GM13977 (cell line): Measurements from ENCODE around the gene NANOS2.

Source experiments
- DNase-seq: peaks from one replicate; pipeline ENCODE4 v3.0.0; 2012; ENCODE audit warnings: low spot score
- in situ Hi-C: fragments of 300-500 bp; cut with MboI; formaldehyde crosslinking; loops from one replicate; pipeline ENCODE4 v1.12.0; 2022; ENCODE audit warnings: low sequenced_read_pairs, low pct_unique_long_range_greater_than_20kb, mixed read lengths, inconsistent platforms; ENCODE audit not compliant: unreplicated experiment
- TF ChIP-seq, protein P1 (sequence below): IDR thresholded peaks from 2 replicates; pipeline ENCODE4 v1.5.1; 2012; ENCODE audit warnings: mild to moderate bottlenecking, control low read depth; ENCODE audit not compliant: insufficient read depth; ENCODE audit errors: extremely low read depth, missing control alignments

NANOS2 gene

DNA sequence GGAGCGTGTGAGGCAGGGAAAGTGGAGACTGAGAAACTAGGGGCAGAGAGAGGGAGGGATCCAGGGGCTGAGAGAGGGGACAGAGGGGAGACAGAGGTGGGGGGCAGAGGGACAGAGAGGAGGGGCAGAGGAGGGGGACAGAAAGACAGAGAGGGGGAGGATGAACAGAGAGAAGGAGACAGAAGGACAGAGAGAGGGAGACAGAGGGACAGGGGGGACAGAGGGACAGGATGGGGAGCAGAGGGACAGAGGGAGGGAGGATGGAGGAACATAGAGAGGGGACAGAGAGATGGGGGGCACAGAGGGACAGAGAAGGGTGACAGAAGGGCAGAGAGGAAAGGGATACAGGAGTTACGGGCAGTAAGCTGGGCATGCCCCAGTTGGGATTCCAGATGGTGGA, 14.7 kb upstream of the NANOS2 start:
- TF ChIP-seq, protein P1, sequence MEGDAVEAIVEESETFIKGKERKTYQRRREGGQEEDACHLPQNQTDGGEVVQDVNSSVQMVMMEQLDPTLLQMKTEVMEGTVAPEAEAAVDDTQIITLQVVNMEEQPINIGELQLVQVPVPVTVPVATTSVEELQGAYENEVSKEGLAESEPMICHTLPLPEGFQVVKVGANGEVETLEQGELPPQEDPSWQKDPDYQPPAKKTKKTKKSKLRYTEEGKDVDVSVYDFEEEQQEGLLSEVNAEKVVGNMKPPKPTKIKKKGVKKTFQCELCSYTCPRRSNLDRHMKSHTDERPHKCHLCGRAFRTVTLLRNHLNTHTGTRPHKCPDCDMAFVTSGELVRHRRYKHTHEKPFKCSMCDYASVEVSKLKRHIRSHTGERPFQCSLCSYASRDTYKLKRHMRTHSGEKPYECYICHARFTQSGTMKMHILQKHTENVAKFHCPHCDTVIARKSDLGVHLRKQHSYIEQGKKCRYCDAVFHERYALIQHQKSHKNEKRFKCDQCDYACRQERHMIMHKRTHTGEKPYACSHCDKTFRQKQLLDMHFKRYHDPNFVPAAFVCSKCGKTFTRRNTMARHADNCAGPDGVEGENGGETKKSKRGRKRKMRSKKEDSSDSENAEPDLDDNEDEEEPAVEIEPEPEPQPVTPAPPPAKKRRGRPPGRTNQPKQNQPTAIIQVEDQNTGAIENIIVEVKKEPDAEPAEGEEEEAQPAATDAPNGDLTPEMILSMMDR: no peak
- in situ Hi-C loops: no loop called here
- no peak for DNase-seq

DNA sequence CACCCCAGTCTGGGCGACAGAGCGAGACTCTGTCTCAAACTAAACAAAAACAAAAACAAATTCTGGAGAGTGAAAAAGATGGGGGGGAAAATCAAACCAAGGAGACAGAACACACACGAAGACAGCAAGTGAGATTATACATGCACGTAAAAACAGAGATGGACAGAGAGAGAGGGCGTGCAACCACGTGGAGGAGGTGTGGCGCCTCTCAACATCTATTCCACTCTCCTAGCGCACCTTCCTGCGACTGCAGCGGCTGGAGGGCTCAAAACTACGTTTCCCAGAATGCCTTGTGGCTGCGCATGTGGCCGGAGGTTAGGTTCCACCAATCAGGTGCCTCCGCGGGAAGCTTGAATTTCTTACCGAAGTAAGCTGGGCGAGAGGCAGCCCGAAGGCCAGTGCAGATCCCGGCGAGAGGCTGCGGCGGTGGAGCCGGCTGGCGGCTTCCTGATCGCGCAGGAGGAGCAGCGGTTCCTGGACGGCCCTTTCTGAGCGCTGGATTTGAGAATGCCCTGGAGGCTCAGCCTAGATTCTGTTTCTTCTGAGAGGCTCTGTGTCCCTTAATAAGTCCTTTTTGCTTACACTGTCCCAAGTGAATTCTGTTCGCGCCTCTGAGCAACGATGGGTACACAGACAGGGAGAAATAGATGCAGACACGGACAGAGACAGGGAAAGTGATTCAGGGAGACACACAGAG, 13.1 kb upstream of the NANOS2 start:
- TF ChIP-seq, protein P1: no peak
- in situ Hi-C loops: no loop called here
- DNase-seq: peak; percentile 97

GRCh38 chr19:45924891-45925447, 10.4 kb upstream of the NANOS2 start:
- in situ Hi-C loops: no loop called here
- no peak for DNase-seq

DNA sequence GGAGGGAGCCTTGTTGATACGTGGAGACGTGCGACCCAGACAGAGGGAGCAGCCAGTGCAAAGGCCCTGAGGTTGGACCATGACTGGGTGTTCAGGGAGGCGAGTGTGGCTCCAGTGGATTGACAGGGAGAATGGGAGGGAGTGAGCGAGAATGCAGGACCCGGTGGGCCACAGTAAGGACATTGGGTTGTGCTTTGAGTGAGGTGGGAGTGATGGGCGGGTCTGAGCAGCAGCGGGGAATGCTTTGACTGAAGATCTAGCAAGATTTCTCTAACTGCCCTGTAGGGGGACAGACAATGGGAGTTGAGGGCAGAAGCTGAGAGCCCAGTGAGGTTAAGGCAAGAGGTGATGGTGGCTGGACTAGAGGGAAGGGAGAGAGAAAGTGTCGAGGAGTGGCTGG, 7.7 kb upstream of the NANOS2 start:
- DNase-seq: no peak

More at GRCh38 chr19:45924891-45925447, 10.4 kb upstream of the NANOS2 start:
- TF ChIP-seq, protein P1: no peak

GRCh38 chr19:45920458-45920857, 5.9 kb upstream of the NANOS2 start:
- TF ChIP-seq, protein P1: no peak
- no peak for DNase-seq
- in situ Hi-C loops: no loop called here

More for the DNA sequence above, 7.7 kb upstream of the NANOS2 start:
- TF ChIP-seq, protein P1: no peak
- in situ Hi-C loops: no loop called here

DNA sequence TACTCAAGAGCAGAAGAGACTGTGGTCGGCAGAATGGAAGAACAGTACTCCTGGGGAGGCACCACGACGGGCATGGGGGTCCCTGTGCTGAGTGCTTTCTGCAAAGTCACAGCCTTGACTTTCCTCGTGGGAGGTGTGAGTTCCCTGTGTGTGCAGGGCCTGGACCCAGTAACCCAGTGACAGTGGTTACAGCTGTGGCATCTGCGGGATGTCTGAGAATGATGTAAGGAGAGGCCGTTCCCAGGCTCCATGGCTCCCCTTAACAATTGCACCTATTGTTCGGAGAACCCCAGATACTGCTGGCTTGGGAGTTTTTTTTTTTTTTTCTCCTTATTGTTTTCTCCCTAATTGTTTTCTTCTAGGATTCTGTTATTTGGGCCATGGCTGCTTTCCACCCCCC, 5.1 kb upstream of the NANOS2 start:
- no peak for DNase-seq
- TF ChIP-seq, protein P1: no peak
- in situ Hi-C loops: no loop called here
